Measurements from ENCODE around the gene C15orf62.
A peak's percentile ranks its signal among the peaks of the same experiment; 100 is the strongest.

Gene C15orf62

GRCh38 chr15:40743921-40744814 lies 25.6 kb upstream of the C15orf62 start:
- Histone ChIP-seq H3K36me3 (ENCODE audit: insufficient read depth, low read length) (peaks cover 5% of the 10 kb centered on the region; the same call in 1 of the 2 replicates), H3K4me3 (ENCODE audit: low read depth, low read length) (no peak overlapping the region), H2AFZ (ENCODE audit: low read length, unreplicated experiment) (no peak overlapping the region), H3K27me3 (ENCODE audit: insufficient read depth, low read length) (no peaks in the 10 kb centered on the region), H3K79me2 (ENCODE audit: control insufficient read depth, insufficient read depth, low read length, unreplicated experiment) (no peaks in the 10 kb centered on the region), H3K4me1 (ENCODE audit: control insufficient read depth, insufficient read depth, low read length, unreplicated experiment) (peaks cover 32% of the 10 kb centered on the region), H3K27ac (ENCODE audit: low read depth, low read length) (peak overlapping the region; percentile 38; the same call in 1 of the 2 replicates)

- no peak overlapping the region for H2AFZ ChIP-seq (ENCODE audit: low read length, unreplicated experiment)
- no peak overlapping the region for H3K4me3 ChIP-seq (ENCODE audit: low read depth, low read length)
- no peaks in the 10 kb centered on the region for H3K27me3 ChIP-seq (ENCODE audit: insufficient read depth, low read length)
- no peaks in the 10 kb centered on the region for H3K79me2 ChIP-seq (ENCODE audit: control insufficient read depth, insufficient read depth, low read length, unreplicated experiment)
- H3K36me3 ChIP-seq (ENCODE audit: insufficient read depth, low read length), result peaks cover 5% of the 10 kb centered on the region; the same call in 1 of the 2 replicates
- H3K4me1 ChIP-seq (ENCODE audit: control insufficient read depth, insufficient read depth, low read length, unreplicated experiment), result peaks cover 32% of the 10 kb centered on the region
- H3K27ac ChIP-seq (ENCODE audit: low read depth, low read length), result peak overlapping the region; percentile 34; the same call in 1 of the 2 replicates
Observed at GRCh38 chr15:40744815-40745152, 25.0 kb upstream of the C15orf62 start.

- Histone ChIP-seq H3K27me3 (ENCODE audit: insufficient read depth, low read length) (no peaks in the 10 kb centered on the region), H3K4me3 (ENCODE audit: low read depth, low read length) (no peak overlapping the region), H3K4me1 (ENCODE audit: control insufficient read depth, insufficient read depth, low read length, unreplicated experiment) (peaks cover 32% of the 10 kb centered on the region), H2AFZ (ENCODE audit: low read length, unreplicated experiment) (no peak overlapping the region), H3K79me2 (ENCODE audit: control insufficient read depth, insufficient read depth, low read length, unreplicated experiment) (peaks cover 5% of the 10 kb centered on the region), H3K36me3 (ENCODE audit: insufficient read depth, low read length) (peaks cover 5% of the 10 kb centered on the region; the same call in 1 of the 2 replicates), H3K27ac (ENCODE audit: low read depth, low read length) (peak overlapping the region; percentile 28)
Observed at GRCh38 chr15:40746916-40747418, 22.8 kb upstream of the C15orf62 start.

- H3K4me3 ChIP-seq (ENCODE audit: low read depth, low read length), result no peak overlapping the region
- no peak overlapping the region for H2AFZ ChIP-seq (ENCODE audit: low read length, unreplicated experiment)
- peaks cover under 1% of the 10 kb centered on the region; the same call in 1 of the 2 replicates for H3K36me3 ChIP-seq (ENCODE audit: insufficient read depth, low read length)
- no peaks in the 10 kb centered on the region for H3K27me3 ChIP-seq (ENCODE audit: insufficient read depth, low read length)
- H3K27ac ChIP-seq (ENCODE audit: low read depth, low read length), result peak overlapping the region; percentile 28
- H3K79me2 ChIP-seq (ENCODE audit: control insufficient read depth, insufficient read depth, low read length, unreplicated experiment), result peaks cover 14% of the 10 kb centered on the region
- H3K4me1 ChIP-seq (ENCODE audit: control insufficient read depth, insufficient read depth, low read length, unreplicated experiment), result peaks cover 32% of the 10 kb centered on the region
Observed at GRCh38 chr15:40747685-40748631, 21.8 kb upstream of the C15orf62 start.

GRCh38 chr15:40749151-40749630 lies 20.6 kb upstream of the C15orf62 start:
- no peak overlapping the region for H2AFZ ChIP-seq (ENCODE audit: low read length, unreplicated experiment)
- peaks cover 27% of the 10 kb centered on the region for H3K4me1 ChIP-seq (ENCODE audit: control insufficient read depth, insufficient read depth, low read length, unreplicated experiment)
- no peaks in the 10 kb centered on the region; the same call in 1 of the 2 replicates for H3K36me3 ChIP-seq (ENCODE audit: insufficient read depth, low read length)
- no peak overlapping the region for H3K4me3 ChIP-seq (ENCODE audit: low read depth, low read length)
- H3K27ac ChIP-seq (ENCODE audit: low read depth, low read length), result no peak overlapping the region
- no peaks in the 10 kb centered on the region for H3K27me3 ChIP-seq (ENCODE audit: insufficient read depth, low read length)
- peaks cover 23% of the 10 kb centered on the region for H3K79me2 ChIP-seq (ENCODE audit: control insufficient read depth, insufficient read depth, low read length, unreplicated experiment)

GRCh38 chr15:40750885-40751284 lies 18.9 kb upstream of the C15orf62 start:
- Histone ChIP-seq H3K79me2 (ENCODE audit: control insufficient read depth, insufficient read depth, low read length, unreplicated experiment) (peaks cover 30% of the 10 kb centered on the region), H2AFZ (ENCODE audit: low read length, unreplicated experiment) (no peak overlapping the region), H3K4me3 (ENCODE audit: low read depth, low read length) (no peak overlapping the region), H3K27me3 (ENCODE audit: insufficient read depth, low read length) (no peaks in the 10 kb centered on the region), H3K4me1 (ENCODE audit: control insufficient read depth, insufficient read depth, low read length, unreplicated experiment) (peaks cover 18% of the 10 kb centered on the region), H3K36me3 (ENCODE audit: insufficient read depth, low read length) (no peaks in the 10 kb centered on the region), H3K27ac (ENCODE audit: low read depth, low read length) (no peak overlapping the region)

GRCh38 chr15:40751745-40752144 lies 18.0 kb upstream of the C15orf62 start:
- Histone ChIP-seq H3K27me3 (ENCODE audit: insufficient read depth, low read length) (no peaks in the 10 kb centered on the region), H3K79me2 (ENCODE audit: control insufficient read depth, insufficient read depth, low read length, unreplicated experiment) (peaks cover 30% of the 10 kb centered on the region), H3K4me1 (ENCODE audit: control insufficient read depth, insufficient read depth, low read length, unreplicated experiment) (peaks cover 14% of the 10 kb centered on the region), H2AFZ (ENCODE audit: low read length, unreplicated experiment) (no peak overlapping the region), H3K27ac (ENCODE audit: low read depth, low read length) (no peak overlapping the region), H3K36me3 (ENCODE audit: insufficient read depth, low read length) (no peaks in the 10 kb centered on the region), H3K4me3 (ENCODE audit: low read depth, low read length) (no peak overlapping the region)

GRCh38 chr15:40754574-40754882 lies 15.3 kb upstream of the C15orf62 start:
- peaks cover 30% of the 10 kb centered on the region for H3K79me2 ChIP-seq (ENCODE audit: control insufficient read depth, insufficient read depth, low read length, unreplicated experiment)
- no peaks in the 10 kb centered on the region for H3K36me3 ChIP-seq (ENCODE audit: insufficient read depth, low read length)
- H3K4me1 ChIP-seq (ENCODE audit: control insufficient read depth, insufficient read depth, low read length, unreplicated experiment), result peaks cover 4% of the 10 kb centered on the region
- H3K4me3 ChIP-seq (ENCODE audit: low read depth, low read length), result peak overlapping the region; percentile 94
- peak overlapping the region; percentile 93 for H2AFZ ChIP-seq (ENCODE audit: low read length, unreplicated experiment)
- no peaks in the 10 kb centered on the region for H3K27me3 ChIP-seq (ENCODE audit: insufficient read depth, low read length)
- H3K27ac ChIP-seq (ENCODE audit: low read depth, low read length), result no peak overlapping the region

GRCh38 chr15:40754883-40755811 lies 14.6 kb upstream of the C15orf62 start, which contains the start of gene RMDN3:
TSS of gene RMDN3 (minus strand) at chr15:40755254. CDS start at chr15:40754783, 471 bp downstream.
- Histone ChIP-seq H3K27me3 (ENCODE audit: insufficient read depth, low read length) (no peaks in the 10 kb centered on the region), H3K36me3 (ENCODE audit: insufficient read depth, low read length) (no peaks in the 10 kb centered on the region), H2AFZ (ENCODE audit: low read length, unreplicated experiment) (peak within 1 kb of the TSS; percentile 93), H3K4me1 (ENCODE audit: control insufficient read depth, insufficient read depth, low read length, unreplicated experiment) (peaks cover 4% of the 10 kb centered on the region), H3K27ac (ENCODE audit: low read depth, low read length) (peak within 1 kb of the TSS; percentile 67), H3K79me2 (ENCODE audit: control insufficient read depth, insufficient read depth, low read length, unreplicated experiment) (peaks cover 30% of the 10 kb centered on the region), H3K4me3 (ENCODE audit: low read depth, low read length) (peak within 1 kb of the TSS; percentile 94)
